GM23338 (cell line): ENCODE results near the gene AHR. TPM values are rescaled to one million over a fixed set of nuclear protein-coding genes. Genes with fewer than 3 reads are reported as not detected.

Experiments
- ATAC-seq: fragments of 200-7000 bp; cut with Tn5 transposase; 3 replicates; pipeline ENCODE4 v1.9.1; 2020
- DNase-seq: peaks from one replicate; pipeline ENCODE4 v3.0.0-alpha.2; 2015; ENCODE audit warnings: low spot score
- H2AFZ ChIP-seq: fragments of 200-600 bp; sonication (generic); 2 replicates; pipeline ENCODE4 v1.8.0; 2016; ENCODE audit warnings: antibody characterized with exemption, mild to moderate bottlenecking, moderate library complexity
- H3F3A ChIP-seq: fragments of 200-600 bp; sonication (generic); replicated peaks from 2 replicates; pipeline ENCODE4 v1.8.0; 2017; ENCODE audit warnings: antibody characterized with exemption, mixed run types, low read depth
- H3K27ac ChIP-seq: fragments of 200-600 bp; sonication (generic); 2 replicates; pipeline ENCODE4 v1.6.1; 2016; ENCODE audit warnings: low read depth
- H3K27me3 ChIP-seq: fragments of 200-600 bp; sonication (generic); 2 replicates; pipeline ENCODE4 v1.8.0; 2016; ENCODE audit warnings: mild to moderate bottlenecking, mixed run types, moderate library complexity; ENCODE audit not compliant: insufficient read depth
- H3K36me3 ChIP-seq: fragments of 200-600 bp; sonication (generic); 2 replicates; pipeline ENCODE4 v1.8.0; 2016; ENCODE audit warnings: mild to moderate bottlenecking; ENCODE audit not compliant: insufficient read depth
- H3K4me1 ChIP-seq: fragments of 200-600 bp; sonication (generic); 2 replicates; pipeline ENCODE4 v1.8.0; 2016; ENCODE audit warnings: mild to moderate bottlenecking, moderate library complexity; ENCODE audit not compliant: insufficient read depth
- H3K4me2 ChIP-seq: fragments of 200-600 bp; sonication (generic); 2 replicates; pipeline ENCODE4 v1.7.1; 2017; ENCODE audit warnings: mixed run types
- H3K4me3 ChIP-seq: fragments of 200-600 bp; sonication (generic); 2 replicates; pipeline ENCODE4 v1.6.1; 2016; ENCODE audit warnings: mixed run types
- H3K79me2 ChIP-seq: fragments of 200-600 bp; sonication (generic); replicated peaks from 2 replicates; pipeline ENCODE4 v1.8.0; 2017; ENCODE audit warnings: mild to moderate bottlenecking; ENCODE audit not compliant: insufficient read depth
- H3K9me2 ChIP-seq: fragments of 200-600 bp; sonication (generic); 2 replicates; pipeline ENCODE4 v1.8.0; 2017; ENCODE audit not compliant: insufficient read depth
- H4K20me1 ChIP-seq: fragments of 200-600 bp; sonication (generic); replicated peaks from 2 replicates; pipeline ENCODE4 v1.8.0; 2017; ENCODE audit warnings: mild to moderate bottlenecking; ENCODE audit not compliant: insufficient read depth
- H3K27ac Mint-ChIP-seq: 2 replicates; pipeline ENCODE4 v1.8.0; 2020; ENCODE audit warnings: inconsistent platforms, mild to moderate bottlenecking, moderate library complexity, mixed read lengths
- H3K27me3 Mint-ChIP-seq: 3 replicates; pipeline ENCODE4 v1.8.0; 2022; ENCODE audit warnings: low read depth, mild to moderate bottlenecking, moderate library complexity, mixed read lengths, inconsistent platforms; ENCODE audit not compliant: insufficient read depth, poor library complexity
- H3K36me3 Mint-ChIP-seq: 3 replicates; pipeline ENCODE4 v1.8.0; 2021; ENCODE audit warnings: low read depth, mild to moderate bottlenecking, inconsistent platforms, moderate library complexity, mixed read lengths
- H3K4me1 Mint-ChIP-seq: 3 replicates; pipeline ENCODE4 v1.8.0; 2020; ENCODE audit warnings: mild to moderate bottlenecking, inconsistent platforms, mixed read lengths
- H3K4me3 Mint-ChIP-seq: 3 replicates; pipeline ENCODE4 v1.8.0; 2021; ENCODE audit warnings: moderate library complexity, mild to moderate bottlenecking, inconsistent platforms, mixed read lengths
- H3K9me3 Mint-ChIP-seq: 3 replicates; pipeline ENCODE4 v1.8.0; 2020; ENCODE audit warnings: moderate library complexity, mild to moderate bottlenecking, inconsistent platforms, mixed read lengths
- CREB1 ChIP-seq: fragments of 250-450 bp; sonication (Bioruptor Pico); IDR thresholded peaks from 2 replicates; pipeline ENCODE4 v1.5.0; 2020; ENCODE audit warnings: low read depth, mild to moderate bottlenecking, moderate library complexity
- ETS1 ChIP-seq: IDR thresholded peaks from 2 replicates; pipeline ENCODE4 v1.6.1; 2016; ENCODE audit warnings: antibody characterized with exemption
- EZH2 ChIP-seq: fragments of 200-600 bp; sonication (generic); IDR thresholded peaks from one replicate; pipeline ENCODE4 v1.8.0; 2017; ENCODE audit warnings: antibody characterized with exemption, mild to moderate bottlenecking, low read depth; ENCODE audit not compliant: unreplicated experiment
- EZH2phosphoT487 ChIP-seq: fragments of 200-600 bp; sonication (generic); IDR thresholded peaks from one replicate; pipeline ENCODE4 v1.8.1; 2018; ENCODE audit warnings: antibody characterized with exemption; ENCODE audit not compliant: unreplicated experiment
- JUNB ChIP-seq: IDR thresholded peaks from one replicate; pipeline ENCODE4 v1.6.1; 2016; ENCODE audit warnings: antibody characterized with exemption; ENCODE audit not compliant: unreplicated experiment
- NANOG ChIP-seq: IDR thresholded peaks from 2 replicates; pipeline ENCODE4 v1.6.1; 2016; ENCODE audit warnings: antibody characterized with exemption, borderline replicate concordance
- POLR2AphosphoS5 ChIP-seq: IDR thresholded peaks from 2 replicates; pipeline ENCODE4 v1.6.1; 2016; ENCODE audit warnings: antibody characterized with exemption, low read depth
- REST ChIP-seq: IDR thresholded peaks from one replicate; pipeline ENCODE4 v1.6.1; 2018; ENCODE audit warnings: antibody characterized with exemption; ENCODE audit not compliant: unreplicated experiment
- STAT1 ChIP-seq: IDR thresholded peaks from one replicate; pipeline ENCODE4 v1.6.1; 2016; ENCODE audit warnings: antibody characterized with exemption; ENCODE audit not compliant: unreplicated experiment
- ZNF114 ChIP-seq: fragments of 250-450 bp; sonication (Bioruptor Pico); IDR thresholded peaks from 2 replicates; pipeline ENCODE4 v1.5.0; 2020; ENCODE audit warnings: mild to moderate bottlenecking, moderate library complexity
- ZNF462 ChIP-seq: fragments of 250-450 bp; sonication (Bioruptor Pico); IDR thresholded peaks from 2 replicates; pipeline ENCODE4 v1.5.0; 2020; ENCODE audit warnings: mild to moderate bottlenecking, moderate library complexity
- polyA plus RNA-seq: library from polyadenylated mRNA; unstranded; fragments of >200 nt; fragmentation: Nextera tagmentation; extraction: Ambion mirVana; gene quantifications from 2 replicates; pipeline ENCODE4 v1.2.1, GENCODE V29; 2016
- total RNA-seq: library from RNA; depleted of rRNA; stranded (reverse); fragments of >200 nt; shearing (Covaris generic); gene quantifications from 2 replicates; pipeline ENCODE4 v1.2.3, GENCODE V29; 2014

The AHR gene
- total and polyA plus RNA-seq, 2 experiments from 2014 or later: 3.4 to 14.9 TPM

- no peak for TF ChIP-seq REST
- TF ChIP-seq ETS1: no peak
- TF ChIP-seq EZH2: no peak
- TF ChIP-seq ZNF114: no peak
- TF ChIP-seq STAT1: no peak
- TF ChIP-seq JUNB: no peak
These were observed 1.6 kb downstream of the AHR start (continued) for GRCh38 chr7:17300012-17300411.

GRCh38 chr7:17300437-17300836, 2.0 kb downstream of the AHR start:
- Histone ChIP-seq H4K20me1 (0 out of 2 replicates have a peak, but pooled peaks cover 7% of the 10 kb centered on the region), H3K27me3 (peaks cover 13% of the 10 kb centered on the region), H3K4me3 (peak overlapping the region; percentile 84), H3F3A (no peaks in the 10 kb centered on the region), H3K36me3 (no peaks in the 10 kb centered on the region), H3K9me2 (peaks cover 7% of the 10 kb centered on the region), H3K27ac (no peak overlapping the region), H2AFZ (no peak overlapping the region), H3K4me1 (peaks cover 16% of the 10 kb centered on the region), H3K79me2 (peaks cover 61% of the 10 kb centered on the region), H3K4me2 (peak overlapping the region; percentile 97)
- H3K36me3 Mint-ChIP-seq: peaks cover 3% of the 10 kb centered on the region; the same call in 2 of the 3 replicates
- 0 out of 3 replicates have a peak, but pooled peaks cover 3% of the 10 kb centered on the region for H3K9me3 Mint-ChIP-seq
- no peak overlapping the region for H3K27ac Mint-ChIP-seq
- peaks cover 8% of the 10 kb centered on the region for H3K27me3 Mint-ChIP-seq
- peaks cover 24% of the 10 kb centered on the region for H3K4me1 Mint-ChIP-seq
- H3K4me3 Mint-ChIP-seq: peak overlapping the region; percentile 87
- ATAC-seq (no peak), DNase-seq (no peak)
- TF ChIP-seq EZH2 (no peak), ZNF462 (no peak), JUNB (no peak), STAT1 (no peak), NANOG (no peak), REST (no peak), POLR2AphosphoS5 (no peak), EZH2phosphoT487 (no peak), CREB1 (CRISPR knock-in tag) (no peak), ZNF114 (no peak)
